HepG2 (cell line): Measurements from ENCODE around the gene FOXD1. TPM values are rescaled to one million over a fixed set of nuclear protein-coding genes. Genes with fewer than 3 reads are reported as not detected.
A peak's percentile ranks its signal among the peaks of the same experiment; 100 is the strongest.

Experiments used
- ATAC-seq: fragments of 200-7000 bp; cut with Tn5 transposase; 3 replicates; pipeline ENCODE4 v1.9.1; 2020; ENCODE audit warnings: mild to moderate bottlenecking, moderate library complexity
- BruUV-seq: library from RNA; stranded (reverse); fragments of 400-500 nt; replicated peaks from 2 replicates; lab custom pipeline; 2021; lab: Mats Ljungman, UMichigan
- CTCF ChIA-PET: fragments of 300-600 bp; formaldehyde crosslinking; extraction: SDS; loops from one replicate; lab custom pipeline; 2021; ENCODE audit warnings: low total read pairs, inconsistent platforms, low intra/inter-chr PET ratio; lab: Yijun Ruan, JAX
- POLR2A ChIA-PET: fragments of 350-600 bp; sonication (Branson Sonifier 250); formaldehyde crosslinking; loops from one replicate; lab custom pipeline; 2020; ENCODE audit warnings: antibody characterized with exemption, inconsistent platforms; lab: Yijun Ruan, JAX
- DNase-seq: peaks from one replicate; pipeline ENCODE4 v3.0.0-alpha.2; 2015; ENCODE audit warnings: low spot score
- FAIRE-seq: peaks from 3 replicates; lab custom pipeline; 2011; peaks lifted over from hg19 to GRCh38; lab: Jason Lieb, UNC
- H2AFZ ChIP-seq: one replicate; pipeline ENCODE4 v1.6.1; 2011; ENCODE audit warnings: low read length, inconsistent platforms
- H3K27ac ChIP-seq: fragments of 300-600 bp; 3 replicates; pipeline ENCODE4 v1.8.0; 2011; ENCODE audit warnings: mixed run types, mild to moderate bottlenecking, mixed read lengths, low read length, inconsistent platforms; ENCODE audit not compliant: insufficient read depth; ENCODE audit errors: extremely low read length
- H3K27me3 ChIP-seq, 2 experiments: fragments of 200-600 bp in 1 of 2; 2 replicates in 1 of 2; 3 replicates in 1 of 2; pipeline versions ENCODE4 v1.6.0 to v1.8.0; 2011; ENCODE audit warnings: low read length in 2 of 2, mild to moderate bottlenecking in 2 of 2, moderate library complexity in 2 of 2, inconsistent platforms in 1 of 2; ENCODE audit not compliant: insufficient read depth in 2 of 2, control insufficient read depth in 1 of 2
- H3K36me3 ChIP-seq, 2 experiments: fragments of 200-600 bp in 1 of 2; replicated peaks in 1 of 2; 2 replicates in 1 of 2; 3 replicates in 1 of 2; pipeline versions ENCODE4 v1.5.1 to v1.8.0; 2011; ENCODE audit warnings: low read length in 2 of 2, inconsistent platforms in 1 of 2; ENCODE audit not compliant: insufficient read depth in 2 of 2, control insufficient read depth in 1 of 2
- H3K4me1 ChIP-seq: 2 replicates; pipeline ENCODE4 v1.5.1; 2012; ENCODE audit warnings: low read length, inconsistent platforms; ENCODE audit not compliant: insufficient read depth
- H3K4me2 ChIP-seq: 2 replicates; pipeline ENCODE4 v1.6.0; 2011; ENCODE audit warnings: low read depth, low read length, inconsistent platforms
- H3K4me3 ChIP-seq, 3 experiments: fragments of 200-600 bp in 1 of 3; sonication (generic), shearing (Covaris generic) in 1 of 3; replicated peaks in 1 of 3; 2 replicates each; pipeline ENCODE4 v1.5.1; 2011 to 2016; ENCODE audit warnings: low read length in 3 of 3, inconsistent platforms in 2 of 3, low read depth in 2 of 3, mild to moderate bottlenecking in 2 of 3, control low read depth in 1 of 3, mixed read lengths in 1 of 3; ENCODE audit not compliant: insufficient read depth in 1 of 3
- H3K79me2 ChIP-seq: one replicate; pipeline ENCODE4 v1.6.1; 2011; ENCODE audit warnings: low read length, inconsistent platforms; ENCODE audit not compliant: insufficient read depth
- H3K9ac ChIP-seq: 2 replicates; pipeline ENCODE4 v1.6.0; 2011; ENCODE audit warnings: mild to moderate bottlenecking, low read depth, low read length, inconsistent platforms; ENCODE audit not compliant: insufficient read depth
- H3K9me3 ChIP-seq: 2 replicates; pipeline ENCODE4 v1.5.1; 2012; ENCODE audit warnings: mild to moderate bottlenecking, low read length
- H4K20me1 ChIP-seq: 2 replicates; pipeline ENCODE4 v1.6.0; 2011; ENCODE audit warnings: inconsistent platforms, mild to moderate bottlenecking, low read length, moderate library complexity; ENCODE audit not compliant: insufficient read depth
- BCL6 ChIP-seq: IDR thresholded peaks from 2 replicates; pipeline ENCODE4 v1.6.1; 2016; ENCODE audit warnings: missing genetic modification reagents, missing compliant biosample characterization
- CBX2 ChIP-seq, 2 experiments: fragments of 200-600 bp in 1 of 2; sonication (generic); formaldehyde crosslinking in 1 of 2; IDR thresholded peaks; 2 replicates each; pipeline versions ENCODE4 v1.7.0 to v1.8.1; 2018 to 2022; ENCODE audit warnings: low read depth in 2 of 2, low read length in 1 of 2, mild to moderate bottlenecking in 1 of 2, missing genetic modification reagents in 1 of 2
- CHCHD3 ChIP-seq: sonication (generic); formaldehyde crosslinking; IDR thresholded peaks from 2 replicates; pipeline ENCODE4 v1.8.0; 2022; ENCODE audit warnings: mild to moderate bottlenecking, missing genetic modification reagents, moderate library complexity
- CREB1 ChIP-seq, 2 experiments: fragments of 450-650 bp in 1 of 2; IDR thresholded peaks; 2 replicates each; pipeline ENCODE4 v1.6.1; 2016 to 2017; ENCODE audit warnings: control low read depth in 1 of 2, mild to moderate bottlenecking in 1 of 2, missing compliant biosample characterization in 1 of 2, missing genetic modification characterization in 1 of 2
- FOSL2 ChIP-seq: sonication (generic); formaldehyde crosslinking; IDR thresholded peaks from 2 replicates; pipeline ENCODE4 v1.4.0; 2020; ENCODE audit warnings: missing genetic modification reagents
- MLX ChIP-seq: IDR thresholded peaks from 2 replicates; pipeline ENCODE4 v1.6.1; 2016
- NBN ChIP-seq: fragments of 450-650 bp; conservative IDR thresholded peaks from 2 replicates; pipeline ENCODE4 v1.6.1; 2017
- NFIB ChIP-seq: sonication (generic); formaldehyde crosslinking; IDR thresholded peaks from 2 replicates; pipeline ENCODE4 v1.9.0; 2021; ENCODE audit warnings: missing genetic modification reagents, mild to moderate bottlenecking, borderline replicate concordance
- STAG1 ChIP-seq: sonication (generic); formaldehyde crosslinking; IDR thresholded peaks from 2 replicates; pipeline ENCODE4 v1.4.0; 2020; ENCODE audit warnings: missing genetic modification reagents
- XRCC5 ChIP-seq: fragments of 200-400 bp; formaldehyde crosslinking; optimal IDR thresholded peaks from 2 replicates; pipeline ENCODE3; 2017; ENCODE audit warnings: mild to moderate bottlenecking, low read length
- ZNF296 ChIP-seq: sonication (generic); formaldehyde crosslinking; conservative IDR thresholded peaks from 2 replicates; pipeline ENCODE4 v1.5.0; 2020; ENCODE audit warnings: mild to moderate bottlenecking, missing genetic modification reagents
- ZNF33A ChIP-seq: sonication (generic); formaldehyde crosslinking; IDR thresholded peaks from 2 replicates; pipeline ENCODE4 v1.5.1; 2020; ENCODE audit warnings: missing genetic modification reagents, mild to moderate bottlenecking, moderate library complexity, borderline replicate concordance
- ZNF501 ChIP-seq: sonication (generic); formaldehyde crosslinking; IDR thresholded peaks from 2 replicates; pipeline ENCODE4 v1.5.1; 2020; ENCODE audit warnings: mild to moderate bottlenecking, moderate library complexity, missing genetic modification reagents
- ZNF513 ChIP-seq: sonication (generic); formaldehyde crosslinking; conservative IDR thresholded peaks from 2 replicates; pipeline ENCODE4 v1.5.0; 2020; ENCODE audit warnings: missing genetic modification reagents
- ZNF703 ChIP-seq: sonication (generic); formaldehyde crosslinking; IDR thresholded peaks from 2 replicates; pipeline ENCODE4 v1.5.1; 2020; ENCODE audit warnings: missing genetic modification reagents, mild to moderate bottlenecking, moderate library complexity, borderline replicate concordance
- WGBS: methylation state at CpG from one replicate; pipeline ENCODE4 v1.1.6; 2017; ENCODE audit warnings: low lambda C conversion rate; 5-methylcytosine and 5-hydroxymethylcytosine counted together
- in situ Hi-C: cut with HindIII; loops from 2 replicates; pipeline ENCODE4 v1.10.0; 2017; ENCODE audit warnings: low pct_unique_long_range_greater_than_20kb; ENCODE audit not compliant: extremely low pct_ligation_motif_present
- intact Hi-C: fragments of 100-400 bp; cut with micrococcal nuclease; formaldehyde crosslinking; loops from one replicate; pipeline ENCODE4 v1.10.0; 2022; ENCODE audit not compliant: unreplicated experiment
- polyA plus RNA-seq, 8 experiments: library from polyadenylated mRNA; depleted of rRNA in 3 of 8; stranded (reverse) in 7 of 8; unstranded in 1 of 8; fragments of >200 nt; fragmentation: Illumina TruSeq in 4 of 8; extraction: Trizol in 4 of 8; gene quantifications; 2 replicates each; pipeline versions ENCODE4 v1.2.1 to v1.2.3, GENCODE V29; 2011 to 2016; ENCODE audit warnings: low read depth in 4 of 8, missing spikeins in 1 of 8, mixed read lengths in 1 of 8; ENCODE audit not compliant: insufficient read depth in 1 of 8
- total RNA-seq, 5 experiments: library from RNA; depleted of rRNA; stranded (reverse); fragments of >200 nt; fragmentation: Illumina TruSeq; extraction: Trizol; gene quantifications; 2 replicates each; pipeline ENCODE4 v1.2.3, GENCODE V29; 2016; ENCODE audit warnings: low read depth in 1 of 5
- TF ChIP-seq, protein P1 (sequence below): sonication (generic); formaldehyde crosslinking; IDR thresholded peaks from 2 replicates; pipeline ENCODE4 v1.5.0; 2020; ENCODE audit warnings: mild to moderate bottlenecking, missing genetic modification reagents, moderate library complexity

FOXD1 gene
- total and polyA plus RNA-seq, 2 of the 13 experiments (the other 11 are each of a cell fraction or from before 2014, with no cell fraction given) = 0.04 to 0.05 TPM

DNA sequence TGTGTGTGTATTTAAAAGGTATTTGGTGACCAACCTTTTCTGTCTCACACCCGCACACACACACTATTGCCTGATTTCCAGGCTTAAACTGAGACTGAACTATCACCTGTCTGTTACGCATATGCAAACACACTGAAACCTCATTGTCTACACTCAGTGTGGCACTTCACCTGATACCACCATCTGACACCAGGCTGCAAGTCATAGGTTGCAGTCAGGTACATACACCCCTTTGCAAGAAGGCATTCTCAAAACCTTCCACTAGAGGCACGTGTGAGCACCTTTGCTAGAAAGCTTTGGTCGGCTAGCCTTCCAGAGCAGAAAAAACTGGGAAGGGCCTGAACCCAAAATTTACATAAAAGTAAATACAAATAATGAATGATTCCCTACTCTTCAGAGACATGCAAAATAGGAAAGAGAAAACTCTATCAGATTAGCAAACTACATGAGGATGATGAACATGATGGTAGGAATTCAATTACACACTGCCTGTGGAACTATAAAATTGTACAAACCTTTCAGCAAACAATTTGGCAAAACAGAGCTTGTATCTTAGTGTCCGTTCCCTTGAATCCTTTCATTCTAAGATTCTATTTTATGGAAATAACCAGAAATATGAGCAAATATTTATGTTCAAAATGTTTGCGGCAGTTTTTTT is 5.9 kb upstream of the FOXD1 start:
- WGBS = 16% methylated on average over 6 of the region's 6 CpGs

More for the DNA sequence above, 5.9 kb upstream of the FOXD1 start:
- Histone ChIP-seq H3K36me3 (no peaks in the 10 kb centered on the region), H2AFZ (no peak overlapping the region), H3K4me3 (no peak overlapping the region), H3K27me3 (peaks cover 6 to 49% of the 10 kb centered on the region in 2 experiments), H3K4me2 (no peak overlapping the region), H3K9ac (no peak overlapping the region), H3K4me1 (peaks cover 12% of the 10 kb centered on the region; the same call in 1 of the 2 replicates), H3K27ac (no peak overlapping the region), H3K9me3 (no peaks in the 10 kb centered on the region), H3K79me2 (no peaks in the 10 kb centered on the region), H4K20me1 (no peaks in the 10 kb centered on the region)
- ChIA-PET POLR2A (no interaction called here), CTCF (no interaction called here)
- ATAC-seq = peak; percentile 88
- FAIRE-seq = peak; percentile 90
- in situ Hi-C loops (no loop called here), intact Hi-C loops (loop anchor here (5.0 kb wide), 2 partner anchors 372 to 537 kb away; no protein-coding TSS in a partner anchor)
- no TSS peak for BruUV-seq
- TF ChIP-seq CBX2 (IDR thresholded peaks at IDR 0.05; ENCODE audit: low read depth, low read length) (0 out of 2 replicates have a peak, but pooled peaks have one; percentile 19), CBX2 (CRISPR knock-in tag; IDR thresholded peaks at IDR 0.05; ENCODE audit: low read depth) (no peak), STAG1 (CRISPR knock-in tag) (peak; percentile 43), XRCC5 (peak; percentile 67), ZNF33A (CRISPR knock-in tag) (no peak), CREB1 (IDR thresholded peaks at IDR 0.05) (peak; percentile 23; the same call in 1 of the 2 replicates), CREB1 (CRISPR knock-in tag; IDR thresholded peaks at IDR 0.05) (no peak), FOSL2 (CRISPR knock-in tag) (0 out of 2 replicates have a peak, but pooled peaks have one; percentile 4), MLX (CRISPR knock-in tag) (no peak), BCL6 (CRISPR knock-in tag) (peak; percentile 71), NFIB (CRISPR knock-in tag) (no peak), ZNF501 (CRISPR knock-in tag) (no peak), ZNF296 (CRISPR knock-in tag) (no peak), ZNF513 (CRISPR knock-in tag) (no peak), CHCHD3 (CRISPR knock-in tag) (no peak), NBN (no peak), ZNF703 (CRISPR knock-in tag) (no peak)
- TF ChIP-seq, protein P1, sequence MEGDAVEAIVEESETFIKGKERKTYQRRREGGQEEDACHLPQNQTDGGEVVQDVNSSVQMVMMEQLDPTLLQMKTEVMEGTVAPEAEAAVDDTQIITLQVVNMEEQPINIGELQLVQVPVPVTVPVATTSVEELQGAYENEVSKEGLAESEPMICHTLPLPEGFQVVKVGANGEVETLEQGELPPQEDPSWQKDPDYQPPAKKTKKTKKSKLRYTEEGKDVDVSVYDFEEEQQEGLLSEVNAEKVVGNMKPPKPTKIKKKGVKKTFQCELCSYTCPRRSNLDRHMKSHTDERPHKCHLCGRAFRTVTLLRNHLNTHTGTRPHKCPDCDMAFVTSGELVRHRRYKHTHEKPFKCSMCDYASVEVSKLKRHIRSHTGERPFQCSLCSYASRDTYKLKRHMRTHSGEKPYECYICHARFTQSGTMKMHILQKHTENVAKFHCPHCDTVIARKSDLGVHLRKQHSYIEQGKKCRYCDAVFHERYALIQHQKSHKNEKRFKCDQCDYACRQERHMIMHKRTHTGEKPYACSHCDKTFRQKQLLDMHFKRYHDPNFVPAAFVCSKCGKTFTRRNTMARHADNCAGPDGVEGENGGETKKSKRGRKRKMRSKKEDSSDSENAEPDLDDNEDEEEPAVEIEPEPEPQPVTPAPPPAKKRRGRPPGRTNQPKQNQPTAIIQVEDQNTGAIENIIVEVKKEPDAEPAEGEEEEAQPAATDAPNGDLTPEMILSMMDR = peak; percentile 69
- DNase-seq = peak; percentile 67
